ENCODE results near the gene C10orf62.
"Not testable (repeated sequence)": the region's sequence is repeated elsewhere in the genome, so short reads cannot be mapped to it uniquely, and the experiment has no call there.

Gene C10orf62

GRCh38 chr10:97589479-97589878 is at the start of gene C10orf62:
Gene C10orf62 (plus strand): TSS chr10:97589721. CDS start chr10:97589898, 177 bp downstream.
- DNase-seq (ENCODE audit: low read depth), result no peak

- DNase-seq (ENCODE audit: low read depth), result no peak
Measured at GRCh38 chr10:97540669-97541500, 48.6 kb upstream of the C10orf62 start.

- peak; percentile 84 for DNase-seq (ENCODE audit: low read depth)
Measured at GRCh38 chr10:97542169-97543024, 47.1 kb upstream of the C10orf62 start.

GRCh38 chr10:97543025-97543546 is 46.4 kb upstream of the C10orf62 start:
- DNase-seq (ENCODE audit: low read depth), result peak; percentile 89

GRCh38 chr10:97546456-97547270 is 42.9 kb upstream of the C10orf62 start:
- DNase-seq (ENCODE audit: low read depth), result no peak

GRCh38 chr10:97547271-97547600 is 42.3 kb upstream of the C10orf62 start:
- DNase-seq (ENCODE audit: low read depth), result no peak

- DNase-seq (ENCODE audit: low read depth), result no peak
Measured at GRCh38 chr10:97547962-97548361, 41.6 kb upstream of the C10orf62 start.

- no peak for DNase-seq (ENCODE audit: low read depth)
Measured at GRCh38 chr10:97548828-97549455, 40.6 kb upstream of the C10orf62 start.

GRCh38 chr10:97549587-97550322 is 39.8 kb upstream of the C10orf62 start:
- DNase-seq (ENCODE audit: low read depth), result no peak

- DNase-seq (ENCODE audit: low read depth), result no peak
Measured at GRCh38 chr10:97550336-97551149, 39.0 kb upstream of the C10orf62 start.

- no peak for DNase-seq (ENCODE audit: low read depth)
Measured at GRCh38 chr10:97551271-97551670, 38.2 kb upstream of the C10orf62 start.

GRCh38 chr10:97553575-97554031 is 35.9 kb upstream of the C10orf62 start:
- DNase-seq (ENCODE audit: low read depth), result no peak

GRCh38 chr10:97554336-97554735 is 35.2 kb upstream of the C10orf62 start:
- DNase-seq (ENCODE audit: low read depth), result not testable (repeated sequence)

GRCh38 chr10:97555541-97555940 is 34.0 kb upstream of the C10orf62 start:
- not testable (repeated sequence) for DNase-seq (ENCODE audit: low read depth)

GRCh38 chr10:97560731-97561381 is 28.7 kb upstream of the C10orf62 start:
- not testable (repeated sequence) for DNase-seq (ENCODE audit: low read depth)

GRCh38 chr10:97561386-97562077 is 28.0 kb upstream of the C10orf62 start:
- DNase-seq (ENCODE audit: low read depth), result not testable (repeated sequence)

GRCh38 chr10:97562329-97562728 is 27.2 kb upstream of the C10orf62 start:
- DNase-seq (ENCODE audit: low read depth), result not testable (repeated sequence)

- DNase-seq (ENCODE audit: low read depth), result no peak
Measured at GRCh38 chr10:97563337-97563736, 26.2 kb upstream of the C10orf62 start.

- no peak for DNase-seq (ENCODE audit: low read depth)
Measured at GRCh38 chr10:97564776-97565175, 24.7 kb upstream of the C10orf62 start.

Measured in GM04504 (cell line).